ENCODE data around the gene SKA2. TPM values are rescaled to one million over a fixed set of nuclear protein-coding genes. Genes with fewer than 3 reads are reported as not detected.

SKA2 gene
- total RNA-seq, 4 donors from 2014 or later: 11.7 to 57.5 (median 39.7) TPM

DNA sequence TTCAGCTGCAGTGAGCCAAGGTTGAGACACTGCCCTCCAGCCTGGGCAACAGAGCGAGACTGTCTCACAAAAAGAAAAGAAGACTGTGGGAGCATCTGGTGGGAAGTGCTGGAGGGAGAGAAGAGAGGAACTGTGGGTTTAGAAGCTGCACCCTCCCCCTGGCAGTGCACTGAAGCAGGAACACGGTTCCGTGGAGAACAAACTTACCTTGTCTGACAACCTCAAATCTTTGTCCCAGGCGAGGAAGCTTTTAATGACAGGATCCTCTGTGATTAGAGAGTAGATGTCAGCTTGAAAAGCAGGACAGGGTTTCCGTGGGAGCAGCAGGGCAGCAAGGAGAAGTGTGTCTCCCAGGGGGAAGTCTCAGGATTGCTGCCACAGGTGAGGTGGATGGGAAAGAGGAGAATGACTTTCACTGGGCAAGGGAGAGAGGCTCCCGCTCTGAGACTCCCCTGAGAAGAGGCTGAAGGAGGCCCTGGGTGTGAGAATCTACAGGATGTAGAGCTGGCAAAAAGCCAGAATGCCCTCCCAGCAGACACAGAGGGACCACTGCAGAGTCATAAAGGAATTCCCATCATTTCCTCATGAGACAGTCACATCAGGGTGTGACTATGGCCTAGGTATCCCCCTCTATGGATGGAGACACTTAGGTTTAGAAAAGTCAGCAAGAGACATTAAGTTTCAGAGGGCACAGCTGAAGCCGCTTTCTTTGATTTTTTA, 23.4 kb upstream of the SKA2 start:
- Histone ChIP-seq H3K27ac (no peak overlapping the region), H3K4me1 (no peaks in the 10 kb centered on the region), H3K4me3 (no peak overlapping the region), H3K27me3 (no peaks in the 10 kb centered on the region), H3K9me3 (no peaks in the 10 kb centered on the region), H3K36me3 (peaks cover 0 to 3% (median 0%) of the 10 kb centered on the region in 3 donors)
- WGBS, 2 donors: 71 to 77% methylated on average over 7 of the region's 7 CpGs
- no peak for DNase-seq (ENCODE audit: low spot score in 2 of 2)
- TF ChIP-seq EP300 (IDR thresholded peaks at IDR 0.05) (no peak), POLR2A (IDR thresholded peaks at IDR 0.05) (no peak)
- TF ChIP-seq, protein P1, sequence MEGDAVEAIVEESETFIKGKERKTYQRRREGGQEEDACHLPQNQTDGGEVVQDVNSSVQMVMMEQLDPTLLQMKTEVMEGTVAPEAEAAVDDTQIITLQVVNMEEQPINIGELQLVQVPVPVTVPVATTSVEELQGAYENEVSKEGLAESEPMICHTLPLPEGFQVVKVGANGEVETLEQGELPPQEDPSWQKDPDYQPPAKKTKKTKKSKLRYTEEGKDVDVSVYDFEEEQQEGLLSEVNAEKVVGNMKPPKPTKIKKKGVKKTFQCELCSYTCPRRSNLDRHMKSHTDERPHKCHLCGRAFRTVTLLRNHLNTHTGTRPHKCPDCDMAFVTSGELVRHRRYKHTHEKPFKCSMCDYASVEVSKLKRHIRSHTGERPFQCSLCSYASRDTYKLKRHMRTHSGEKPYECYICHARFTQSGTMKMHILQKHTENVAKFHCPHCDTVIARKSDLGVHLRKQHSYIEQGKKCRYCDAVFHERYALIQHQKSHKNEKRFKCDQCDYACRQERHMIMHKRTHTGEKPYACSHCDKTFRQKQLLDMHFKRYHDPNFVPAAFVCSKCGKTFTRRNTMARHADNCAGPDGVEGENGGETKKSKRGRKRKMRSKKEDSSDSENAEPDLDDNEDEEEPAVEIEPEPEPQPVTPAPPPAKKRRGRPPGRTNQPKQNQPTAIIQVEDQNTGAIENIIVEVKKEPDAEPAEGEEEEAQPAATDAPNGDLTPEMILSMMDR (IDR thresholded peaks at IDR 0.05): no peak

DNA sequence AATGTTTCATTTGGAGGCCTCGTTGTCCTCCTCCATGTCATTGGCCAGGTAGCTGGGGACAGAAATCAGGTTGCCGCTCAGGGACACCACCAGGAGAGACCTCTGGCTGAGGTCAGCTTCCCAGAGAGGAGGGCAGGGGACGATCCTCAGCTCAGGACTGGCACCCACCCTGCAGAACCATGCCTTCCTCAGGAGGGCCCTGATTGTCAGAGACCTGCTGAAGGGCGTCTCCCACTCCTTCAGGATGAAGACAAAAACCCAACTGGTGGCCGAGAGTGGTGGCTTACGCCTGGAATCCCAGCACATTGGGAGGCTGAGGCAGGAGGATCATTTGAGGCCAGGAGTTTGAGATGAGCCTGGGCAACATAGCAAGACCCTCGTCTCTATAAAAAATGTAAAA, 20.1 kb upstream of the SKA2 start:
- H3K4me3 ChIP-seq: no peak overlapping the region
- H3K4me1 ChIP-seq: no peaks in the 10 kb centered on the region
- no peaks in the 10 kb centered on the region for H3K27me3 ChIP-seq
- 98 to 99% methylated on average over 7 of the region's 7 CpGs for WGBS, 2 donors
- no peak overlapping the region for H3K27ac ChIP-seq
- peaks cover 0 to 17% (median 0%) of the 10 kb centered on the region in 3 donors for H3K36me3 ChIP-seq
- no peak for DNase-seq (ENCODE audit: low spot score in 2 of 2)
- TF ChIP-seq POLR2A (IDR thresholded peaks at IDR 0.05) (no peak), EP300 (IDR thresholded peaks at IDR 0.05) (no peak)
- TF ChIP-seq, protein P1 (IDR thresholded peaks at IDR 0.05): no peak
- peaks cover 0 to 5% (median 0%) of the 10 kb centered on the region in 4 donors for H3K9me3 ChIP-seq

- H3K27me3 ChIP-seq: no peaks in the 10 kb centered on the region
- TF ChIP-seq EP300 (IDR thresholded peaks at IDR 0.05) (no peak), POLR2A (IDR thresholded peaks at IDR 0.05) (no peak)
- TF ChIP-seq, protein P1 (IDR thresholded peaks at IDR 0.05): no peak
- 96 to 97% methylated on average over 11 of the region's 11 CpGs for WGBS, 2 donors
- H3K9me3 ChIP-seq: peaks cover 0 to 5% (median 0%) of the 10 kb centered on the region in 4 donors
- DNase-seq (ENCODE audit: low spot score in 2 of 2): no peak
- H3K4me3 ChIP-seq: no peak overlapping the region
- no peaks in the 10 kb centered on the region for H3K4me1 ChIP-seq
- H3K27ac ChIP-seq: no peak overlapping the region
- H3K36me3 ChIP-seq: peaks cover 0 to 17% (median 0%) of the 10 kb centered on the region in 3 donors
These were observed 19.7 kb upstream of the SKA2 start for GRCh38 chr17:59174671-59175070.

DNA sequence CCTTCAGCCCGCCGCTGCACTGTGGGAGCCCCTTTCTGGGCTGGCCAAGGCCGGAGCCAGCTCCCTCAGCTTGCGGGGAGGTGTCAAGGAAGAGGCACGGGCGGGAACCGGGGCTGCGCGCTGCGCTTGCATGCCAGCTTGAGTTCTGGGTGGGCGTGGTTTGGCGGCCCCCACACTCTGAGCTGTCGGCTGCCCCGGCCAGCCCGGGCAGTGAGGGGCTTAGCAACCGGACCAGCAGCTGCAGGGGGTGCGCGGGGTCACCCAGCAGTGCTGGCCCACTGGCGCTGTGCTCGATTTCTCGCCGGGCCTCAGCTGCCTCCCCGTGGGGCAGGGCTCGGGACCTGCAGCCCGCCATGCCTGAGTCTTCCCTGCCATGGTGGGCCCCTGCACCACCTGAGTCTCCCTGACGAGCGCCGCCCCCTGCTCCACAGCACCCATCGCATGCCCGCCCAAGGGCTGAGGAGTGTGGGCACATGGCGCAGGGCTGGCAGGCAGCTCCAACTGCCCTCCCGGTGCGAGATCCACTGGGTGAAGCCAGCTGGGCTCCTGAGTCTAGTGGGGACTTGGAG, 17.5 kb upstream of the SKA2 start:
- Histone ChIP-seq H3K9me3 (peaks cover 0 to 5% (median 0%) of the 10 kb centered on the region in 4 donors), H3K27me3 (no peaks in the 10 kb centered on the region), H3K36me3 (peaks cover 0 to 17% (median 0%) of the 10 kb centered on the region in 3 donors), H3K4me1 (no peaks in the 10 kb centered on the region), H3K27ac (no peak overlapping the region), H3K4me3 (no peak overlapping the region)
- no peak for DNase-seq (ENCODE audit: low spot score in 2 of 2)
- 95 to 99% methylated on average over 15 to 20 of the region's 33 CpGs for WGBS, 2 donors
- TF ChIP-seq, protein P1 (IDR thresholded peaks at IDR 0.05): no peak
- TF ChIP-seq POLR2A (IDR thresholded peaks at IDR 0.05) (no peak), EP300 (IDR thresholded peaks at IDR 0.05) (no peak)

DNA sequence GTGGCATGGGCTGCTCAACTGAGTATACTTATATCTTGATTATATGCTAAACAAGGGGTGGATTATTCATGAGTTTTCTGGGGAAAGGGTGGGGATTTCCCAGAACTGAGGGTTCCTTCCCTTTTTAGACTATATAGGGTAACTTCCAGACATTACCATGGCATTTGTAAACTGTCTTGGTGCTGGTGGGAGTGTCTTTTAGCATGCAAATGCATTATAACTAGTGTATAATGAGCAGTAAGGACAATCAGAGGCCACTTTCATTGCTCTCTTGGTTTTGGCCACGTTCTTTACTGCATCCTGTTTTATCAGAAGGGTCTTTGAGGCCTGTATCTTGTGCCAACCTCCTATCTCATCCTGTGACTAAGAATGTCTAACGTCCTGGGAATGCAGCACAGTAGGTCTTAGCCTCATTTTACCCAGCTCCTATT, 12.6 kb upstream of the SKA2 start:
- Histone ChIP-seq H3K27ac (peak overlapping the region in 1 of 4 donors; percentile 52), H3K4me1 (peaks cover 0 to 6% (median 0%) of the 10 kb centered on the region in 4 donors), H3K27me3 (no peaks in the 10 kb centered on the region), H3K4me3 (no peak overlapping the region), H3K9me3 (peaks cover 0 to 2% (median 0%) of the 10 kb centered on the region in 4 donors), H3K36me3 (peaks cover 0 to 6% (median 0%) of the 10 kb centered on the region in 3 donors)
- no peak for TF ChIP-seq POLR2A (IDR thresholded peaks at IDR 0.05)
- TF ChIP-seq, protein P1 (IDR thresholded peaks at IDR 0.05): no peak
- DNase-seq (ENCODE audit: low spot score in 2 of 2): no peak
- 51 to 52% methylated on average over 2 of the region's 2 CpGs for WGBS, 2 donors

Data from tibial nerve (tissue), 4 donors.